ENCODE results near the gene BARHL1. TPM values are rescaled to one million over a fixed set of nuclear protein-coding genes. Genes with fewer than 3 reads are reported as not detected.

BARHL1 gene
- total RNA-seq, 1 experiment from 2014 or later: not detected

- Histone ChIP-seq H3K27me3 (ENCODE audit: control insufficient read depth, insufficient read depth, low read length) (peaks cover 97% of the 10 kb centered on the region), H3K4me3 (ENCODE audit: insufficient read depth, low read depth, low read length) (no peak overlapping the region), H3K36me3 (replicated peaks; ENCODE audit: control insufficient read depth, insufficient read depth, low read length) (no peaks in the 10 kb centered on the region)
- DNase-seq: no peak
Measured at GRCh38 chr9:132587592-132587955, 5.2 kb downstream of the BARHL1 start.

GRCh38 chr9:132588098-132588497, 5.7 kb downstream of the BARHL1 start:
- no peak overlapping the region for H3K4me3 ChIP-seq (ENCODE audit: insufficient read depth, low read depth, low read length)
- H3K27me3 ChIP-seq (ENCODE audit: control insufficient read depth, insufficient read depth, low read length): peaks cover 97% of the 10 kb centered on the region
- DNase-seq: no peak
- no peaks in the 10 kb centered on the region for H3K36me3 ChIP-seq (replicated peaks; ENCODE audit: control insufficient read depth, insufficient read depth, low read length)

- Histone ChIP-seq H3K27me3 (ENCODE audit: control insufficient read depth, insufficient read depth, low read length) (peaks cover 93% of the 10 kb centered on the region), H3K36me3 (replicated peaks; ENCODE audit: control insufficient read depth, insufficient read depth, low read length) (no peaks in the 10 kb centered on the region), H3K4me3 (ENCODE audit: insufficient read depth, low read depth, low read length) (no peak overlapping the region)
- DNase-seq: peak; percentile 85
Measured at GRCh38 chr9:132588501-132589147, 6.2 kb downstream of the BARHL1 start.

- peak overlapping the region; percentile 24 for H3K4me3 ChIP-seq (ENCODE audit: insufficient read depth, low read depth, low read length)
Measured at GRCh38 chr9:132589148-132590036, 7.0 kb downstream of the BARHL1 start.

GRCh38 chr9:132590037-132590317, 7.6 kb downstream of the BARHL1 start:
- peaks cover 80% of the 10 kb centered on the region for H3K27me3 ChIP-seq (ENCODE audit: control insufficient read depth, insufficient read depth, low read length)
- DNase-seq: no peak
- no peaks in the 10 kb centered on the region for H3K36me3 ChIP-seq (replicated peaks; ENCODE audit: control insufficient read depth, insufficient read depth, low read length)
- peak overlapping the region; percentile 28 for H3K4me3 ChIP-seq (ENCODE audit: insufficient read depth, low read depth, low read length)

More at GRCh38 chr9:132589148-132590036, 7.0 kb downstream of the BARHL1 start:
- Histone ChIP-seq H3K27me3 (ENCODE audit: control insufficient read depth, insufficient read depth, low read length) (peaks cover 86% of the 10 kb centered on the region), H3K36me3 (replicated peaks; ENCODE audit: control insufficient read depth, insufficient read depth, low read length) (no peaks in the 10 kb centered on the region)
- DNase-seq: peak; percentile 87

- peak; percentile 91 for DNase-seq
- Histone ChIP-seq H3K4me3 (ENCODE audit: insufficient read depth, low read depth, low read length) (peak overlapping the region; percentile 28), H3K36me3 (replicated peaks; ENCODE audit: control insufficient read depth, insufficient read depth, low read length) (no peaks in the 10 kb centered on the region), H3K27me3 (ENCODE audit: control insufficient read depth, insufficient read depth, low read length) (peaks cover 74% of the 10 kb centered on the region)
Measured at GRCh38 chr9:132590318-132591182, 8.1 kb downstream of the BARHL1 start.

GRCh38 chr9:132591244-132591643, 8.8 kb downstream of the BARHL1 start:
- peak overlapping the region; percentile 27; the same call in 1 of the 2 replicates for H3K4me3 ChIP-seq (ENCODE audit: insufficient read depth, low read depth, low read length)
- H3K36me3 ChIP-seq (replicated peaks; ENCODE audit: control insufficient read depth, insufficient read depth, low read length): no peaks in the 10 kb centered on the region
- peaks cover 67% of the 10 kb centered on the region for H3K27me3 ChIP-seq (ENCODE audit: control insufficient read depth, insufficient read depth, low read length)
- peak; percentile 91 for DNase-seq

GRCh38 chr9:132591751-132592314, 9.4 kb downstream of the BARHL1 start:
- Histone ChIP-seq H3K4me3 (ENCODE audit: insufficient read depth, low read depth, low read length) (peak overlapping the region; percentile 3; the same call in 1 of the 2 replicates), H3K36me3 (replicated peaks; ENCODE audit: control insufficient read depth, insufficient read depth, low read length) (no peaks in the 10 kb centered on the region), H3K27me3 (ENCODE audit: control insufficient read depth, insufficient read depth, low read length) (peaks cover 61% of the 10 kb centered on the region)
- peak; percentile 84 for DNase-seq

- Histone ChIP-seq H3K27me3 (ENCODE audit: control insufficient read depth, insufficient read depth, low read length) (peaks cover 55% of the 10 kb centered on the region), H3K36me3 (replicated peaks; ENCODE audit: control insufficient read depth, insufficient read depth, low read length) (no peaks in the 10 kb centered on the region), H3K4me3 (ENCODE audit: insufficient read depth, low read depth, low read length) (peak overlapping the region; percentile 3; the same call in 1 of the 2 replicates)
- DNase-seq: no peak
Measured at GRCh38 chr9:132592451-132592850, 10.0 kb downstream of the BARHL1 start.

GRCh38 chr9:132594412-132594811, 12.0 kb downstream of the BARHL1 start:
- Histone ChIP-seq H3K4me3 (ENCODE audit: insufficient read depth, low read depth, low read length) (no peak overlapping the region), H3K36me3 (replicated peaks; ENCODE audit: control insufficient read depth, insufficient read depth, low read length) (no peaks in the 10 kb centered on the region), H3K27me3 (ENCODE audit: control insufficient read depth, insufficient read depth, low read length) (peaks cover 35% of the 10 kb centered on the region)
- DNase-seq: no peak

- H3K36me3 ChIP-seq (replicated peaks; ENCODE audit: control insufficient read depth, insufficient read depth, low read length): no peaks in the 10 kb centered on the region; the same call in 1 of the 2 replicates
- H3K27me3 ChIP-seq (ENCODE audit: control insufficient read depth, insufficient read depth, low read length): peaks cover 26% of the 10 kb centered on the region
- DNase-seq: peak; percentile 31
- no peak overlapping the region for H3K4me3 ChIP-seq (ENCODE audit: insufficient read depth, low read depth, low read length)
Measured at GRCh38 chr9:132595319-132595718, 12.9 kb downstream of the BARHL1 start.

- Histone ChIP-seq H3K27me3 (ENCODE audit: control insufficient read depth, insufficient read depth, low read length) (peaks cover 18% of the 10 kb centered on the region), H3K36me3 (replicated peaks; ENCODE audit: control insufficient read depth, insufficient read depth, low read length) (peaks cover 2% of the 10 kb centered on the region), H3K4me3 (ENCODE audit: insufficient read depth, low read depth, low read length) (no peak overlapping the region)
- no peak for DNase-seq
Measured at GRCh38 chr9:132596200-132596599, 13.8 kb downstream of the BARHL1 start.

GRCh38 chr9:132597073-132597775, 14.8 kb downstream of the BARHL1 start:
- Histone ChIP-seq H3K4me3 (ENCODE audit: insufficient read depth, low read depth, low read length) (no peak overlapping the region), H3K36me3 (replicated peaks; ENCODE audit: control insufficient read depth, insufficient read depth, low read length) (peaks cover 2% of the 10 kb centered on the region), H3K27me3 (ENCODE audit: control insufficient read depth, insufficient read depth, low read length) (peaks cover 11% of the 10 kb centered on the region)
- DNase-seq: no peak
